Spleen (tissue), 7 donors: ENCODE measurements around the gene ARF1.

Experiments used
- CTCF ChIP-seq, 11 experiments: fragments of 200-600 bp in 7 of 11; fragments of 450-650 bp in 4 of 11; sonication (generic) in 4 of 11; IDR thresholded peaks in 8 of 11; conservative IDR thresholded peaks in 3 of 11; 1 replicate in 7 of 11; 2 replicates in 4 of 11; pipeline versions ENCODE4 v1.4.0 to v1.8.0; 2016 to 2021; ENCODE audit warnings: antibody characterized with exemption in 11 of 11, inconsistent platforms in 4 of 11, mild to moderate bottlenecking in 1 of 11
- POLR2A ChIP-seq, 3 donors: fragments of 450-650 bp; IDR thresholded peaks; one replicate each; pipeline ENCODE4 v1.5.1; 2017; ENCODE audit warnings: antibody characterized with exemption in 3 of 3, mild to moderate bottlenecking in 1 of 3
- donor health status: DM: no; HTN: no; CAD: no; lungs with moderate emphysema.
- donor health status: DM: no; HTN: no; CAD: no.
- donor health status: DM: no; HTN: no; CAD: no.

GRCh38 chr1:228142701-228143136 lies 60.2 kb downstream of the ARF1 start:
- TF ChIP-seq CTCF (IDR thresholded peaks at IDR 0.05 in 8 of 11, conservative IDR thresholded peaks at IDR 0.05 in 3 of 11) (no peak), POLR2A (IDR thresholded peaks at IDR 0.05) (no peak)
